GDM1 (cell line): ENCODE data around the gene TBC1D20.

Experiments
- DNase-seq: peaks from one replicate; lab custom pipeline; 2025; lab: John Stamatoyannopoulos, UW

The TBC1D20 gene

DNA sequence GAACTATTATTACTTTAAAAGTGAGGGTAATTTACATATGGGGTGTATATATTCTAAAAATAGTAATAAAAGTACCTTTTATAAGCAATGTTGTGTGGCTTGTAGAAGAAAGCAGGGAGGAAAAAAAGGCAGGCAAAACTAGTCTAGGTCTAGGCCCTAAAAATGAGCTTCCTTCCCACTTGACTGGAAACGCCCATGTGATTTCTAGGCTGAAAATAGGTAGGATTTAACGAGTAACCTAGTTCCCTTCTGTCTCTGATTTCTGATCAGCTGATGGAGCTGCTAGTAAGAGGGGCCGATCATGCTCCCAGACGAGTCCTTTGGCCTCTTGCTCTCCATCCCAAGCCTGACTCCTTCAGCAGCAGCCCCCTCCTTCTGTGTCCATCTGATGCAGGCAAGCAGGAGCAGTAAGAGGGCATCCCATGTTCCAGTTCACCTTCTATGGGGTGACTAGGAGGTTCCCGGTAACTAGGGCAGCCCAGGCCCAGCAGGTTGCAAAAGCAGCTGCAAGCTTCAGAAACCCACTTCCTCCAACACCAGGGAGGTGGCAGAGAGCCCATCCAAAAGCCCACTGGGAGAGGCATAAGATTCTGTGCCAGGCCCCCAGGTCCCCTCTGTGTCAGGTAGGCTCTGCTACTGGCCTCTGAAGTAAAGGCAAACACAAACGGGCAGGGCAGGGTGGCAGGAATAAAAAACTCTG lies 24.4 kb downstream of the TBC1D20 start:
- no peak for DNase-seq

DNA sequence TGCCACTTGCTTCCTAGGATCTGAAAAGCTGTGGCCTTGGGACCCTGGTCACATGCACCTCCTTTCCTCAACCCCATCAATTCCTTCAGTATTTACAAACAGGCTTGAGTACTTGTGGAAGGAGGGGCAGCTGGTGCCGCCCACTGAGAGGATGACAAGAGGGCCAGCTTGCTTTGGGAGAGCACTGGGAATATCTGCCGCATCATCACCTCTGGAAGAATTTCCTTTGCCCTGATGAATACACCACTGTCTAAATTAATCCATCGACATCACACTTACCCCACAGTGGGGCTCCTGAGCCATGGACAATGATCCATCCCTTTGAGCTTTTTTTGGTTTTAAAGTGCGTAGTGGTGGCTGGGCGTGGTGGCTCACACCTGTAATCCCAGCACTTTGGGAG lies 25.9 kb downstream of the TBC1D20 start:
- DNase-seq = no peak

- no peak for DNase-seq
These were observed 26.8 kb downstream of the TBC1D20 start for GRCh38 chr20:435558-435957.

DNA sequence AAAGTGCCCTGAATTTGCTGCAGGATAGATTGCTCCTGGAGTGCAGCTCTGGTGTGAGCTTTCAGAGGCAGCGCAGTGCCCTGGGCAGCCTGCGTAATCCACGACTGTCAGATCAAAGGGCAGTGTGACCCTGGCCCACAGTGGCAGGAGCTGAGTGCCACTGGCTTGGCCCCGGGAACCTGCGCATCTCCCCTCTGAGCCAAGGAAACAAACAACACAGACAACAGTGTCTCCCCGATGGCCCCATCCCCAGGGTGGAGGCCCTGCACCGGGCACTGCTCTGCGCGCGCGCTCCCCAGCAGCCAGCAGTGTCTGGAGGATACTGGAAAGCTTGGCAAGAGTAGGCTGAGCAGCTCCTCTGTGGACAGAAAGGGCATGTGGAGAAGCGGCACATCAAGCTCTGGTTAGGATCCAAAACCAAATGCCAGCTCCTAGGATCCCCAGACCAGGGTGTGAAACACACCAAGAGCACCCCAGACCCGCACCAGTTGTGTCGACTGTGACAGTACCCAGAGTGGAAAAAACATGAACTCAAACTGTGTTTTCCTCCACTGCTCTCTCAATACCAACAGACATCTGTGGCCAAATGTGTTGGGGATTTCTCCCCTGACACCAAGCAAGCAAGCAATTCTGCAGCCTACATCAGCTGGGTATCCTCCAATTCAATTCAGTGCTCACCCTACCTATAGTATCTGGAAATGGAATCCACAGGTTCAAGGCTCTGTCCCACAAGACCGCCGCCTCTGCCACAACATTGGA lies 27.5 kb downstream of the TBC1D20 start:
- no peak for DNase-seq

DNA sequence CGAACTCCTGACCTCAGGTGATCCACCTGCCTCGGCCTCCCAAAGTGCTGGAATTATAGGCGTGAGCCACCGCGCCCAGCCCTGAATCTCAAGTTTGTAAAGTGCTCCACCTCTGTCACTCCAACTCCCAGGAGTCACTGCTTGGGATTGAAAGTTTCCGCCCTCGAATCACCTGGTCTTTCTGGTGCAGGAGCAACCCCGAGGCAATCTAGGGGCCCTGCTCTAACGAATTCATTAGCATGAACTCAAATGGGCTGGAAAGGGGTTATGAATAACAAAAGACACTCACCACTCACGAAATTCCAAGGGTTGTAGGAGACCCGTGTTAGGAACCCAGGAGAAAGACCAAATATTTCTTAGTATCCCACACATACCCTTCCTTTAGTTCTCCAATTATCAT lies 28.1 kb downstream of the TBC1D20 start:
- no peak for DNase-seq

DNA sequence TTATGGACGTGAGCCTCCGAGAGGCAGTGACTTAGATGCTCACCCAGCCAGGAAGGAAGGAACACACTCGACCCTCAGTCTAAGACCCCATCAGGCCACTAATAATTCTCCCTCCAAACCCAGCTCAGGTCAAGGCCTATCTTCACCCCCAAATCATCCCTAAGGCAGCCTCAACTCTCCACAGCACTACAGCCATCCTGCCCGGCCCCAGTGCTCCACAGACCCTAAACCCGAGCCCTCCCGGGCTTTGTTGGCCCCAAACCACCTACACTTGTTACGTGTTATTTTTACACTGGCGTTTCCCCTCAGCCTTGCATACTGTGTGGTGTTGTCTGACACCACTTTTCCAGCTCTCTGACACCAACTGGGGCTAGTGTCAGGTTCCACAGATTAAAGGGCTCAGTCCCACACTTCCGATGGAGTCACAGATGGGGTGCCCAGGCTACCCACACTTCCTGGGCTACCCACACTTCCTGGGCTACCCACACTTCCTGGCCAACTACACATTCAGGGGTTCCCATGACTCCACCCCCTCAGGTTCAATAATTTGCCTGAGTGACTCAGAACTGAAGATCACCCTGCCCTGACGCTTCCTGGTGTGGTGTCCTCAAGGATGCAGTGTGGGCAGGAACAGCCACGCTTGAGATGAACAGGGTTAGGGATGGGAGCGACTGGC lies 28.9 kb downstream of the TBC1D20 start:
- no peak for DNase-seq

DNA sequence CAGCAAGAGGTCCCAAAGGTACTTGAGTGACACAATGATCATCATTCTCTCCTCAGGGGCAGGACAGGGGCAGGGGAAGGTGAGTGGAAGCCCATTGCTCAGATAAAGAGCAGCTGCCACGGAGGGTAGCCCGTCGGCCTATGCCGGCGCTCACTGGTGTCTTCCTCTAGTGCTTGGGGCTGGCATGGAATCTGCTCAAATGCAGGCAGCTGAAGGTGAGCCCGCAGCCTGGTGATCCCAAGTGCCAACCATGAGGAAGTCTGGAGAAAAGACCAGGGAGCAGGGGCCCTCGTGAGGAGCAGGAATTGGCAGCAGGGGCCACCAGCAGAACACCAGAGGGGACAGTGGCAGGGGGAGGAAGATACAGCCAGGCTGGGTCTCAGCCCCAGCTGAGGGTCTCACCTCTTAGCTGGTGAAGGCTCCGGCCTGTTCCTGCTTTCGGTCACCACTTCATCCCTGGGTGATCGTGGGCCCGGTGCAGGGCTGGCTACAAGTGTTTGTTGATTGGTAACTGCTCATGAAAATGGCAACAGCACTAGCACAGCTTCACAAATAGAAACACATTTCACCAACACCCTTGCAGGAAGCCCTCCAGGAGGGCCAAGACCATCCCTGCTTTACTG lies 29.5 kb downstream of the TBC1D20 start:
- DNase-seq = no peak

- DNase-seq = no peak
These were observed 30.1 kb downstream of the TBC1D20 start for GRCh38 chr20:432208-432607.

- peak; percentile 30 for DNase-seq
These were observed 31.1 kb downstream of the TBC1D20 start for GRCh38 chr20:431012-431904.

GRCh38 chr20:430091-430999 lies 32.0 kb downstream of the TBC1D20 start:
- no peak for DNase-seq

- no peak for DNase-seq
These were observed 33.6 kb downstream of the TBC1D20 start for GRCh38 chr20:428658-429200.

DNA sequence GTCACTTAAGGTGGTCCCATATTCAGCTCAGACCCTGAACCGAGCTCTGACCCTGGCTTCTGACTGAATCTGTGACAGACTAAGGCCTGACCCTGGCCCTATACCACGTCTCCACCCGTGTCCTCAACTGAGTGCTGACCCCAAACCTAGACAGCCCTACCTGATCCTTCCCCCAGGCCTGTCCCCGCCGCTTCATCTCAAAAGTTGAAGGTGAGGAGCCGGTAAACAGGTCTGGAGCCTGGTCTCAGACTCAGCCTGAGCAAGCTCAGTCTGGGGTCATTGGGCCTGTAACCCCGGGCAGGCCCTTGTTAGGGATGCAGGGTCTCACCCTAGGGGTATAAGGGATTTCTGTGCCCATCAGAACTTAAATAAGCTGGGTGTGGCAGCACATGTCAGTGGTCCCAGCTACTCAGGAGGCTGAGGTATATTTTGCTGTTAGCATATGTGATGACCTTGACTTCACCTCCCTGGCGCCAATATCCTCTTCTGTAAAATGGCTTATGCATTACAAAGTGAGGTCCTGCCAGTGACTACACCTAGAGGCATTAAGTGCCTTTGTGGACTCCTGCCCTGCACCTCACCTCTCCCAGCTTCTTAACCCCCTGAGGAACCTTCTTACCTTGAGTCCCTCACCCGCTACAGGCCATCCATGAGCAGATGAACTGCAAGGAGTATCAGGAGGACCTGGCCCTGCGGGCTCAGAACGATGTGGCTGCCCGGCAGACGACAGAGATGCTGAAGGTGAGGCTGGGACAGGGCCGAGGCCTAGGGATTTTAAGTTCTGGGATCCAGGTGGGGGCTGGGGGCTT lies 34.3 kb downstream of the TBC1D20 start:
- DNase-seq = no peak

DNA sequence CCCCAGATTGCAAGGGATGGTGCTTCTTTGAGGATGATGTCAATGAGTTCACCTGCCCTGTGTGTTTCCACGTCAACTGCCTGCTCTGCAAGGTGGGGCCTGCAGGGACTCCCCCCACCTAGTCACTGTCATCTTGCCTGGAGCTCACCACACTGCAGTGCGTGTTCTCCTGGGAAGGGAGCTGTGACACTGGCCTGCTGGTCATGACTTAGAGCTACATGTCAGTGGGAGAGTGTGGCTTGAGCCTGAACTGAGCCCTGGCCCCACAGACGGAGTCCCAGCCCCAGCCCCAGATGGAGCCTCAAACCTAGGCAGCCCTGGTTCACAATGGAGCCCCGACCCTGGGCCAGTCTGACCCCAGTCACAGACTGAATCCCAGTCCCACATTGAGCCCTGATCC lies 34.9 kb downstream of the TBC1D20 start:
- DNase-seq = no peak

GRCh38 chr20:426566-426965 lies 35.8 kb downstream of the TBC1D20 start:
- no peak for DNase-seq

DNA sequence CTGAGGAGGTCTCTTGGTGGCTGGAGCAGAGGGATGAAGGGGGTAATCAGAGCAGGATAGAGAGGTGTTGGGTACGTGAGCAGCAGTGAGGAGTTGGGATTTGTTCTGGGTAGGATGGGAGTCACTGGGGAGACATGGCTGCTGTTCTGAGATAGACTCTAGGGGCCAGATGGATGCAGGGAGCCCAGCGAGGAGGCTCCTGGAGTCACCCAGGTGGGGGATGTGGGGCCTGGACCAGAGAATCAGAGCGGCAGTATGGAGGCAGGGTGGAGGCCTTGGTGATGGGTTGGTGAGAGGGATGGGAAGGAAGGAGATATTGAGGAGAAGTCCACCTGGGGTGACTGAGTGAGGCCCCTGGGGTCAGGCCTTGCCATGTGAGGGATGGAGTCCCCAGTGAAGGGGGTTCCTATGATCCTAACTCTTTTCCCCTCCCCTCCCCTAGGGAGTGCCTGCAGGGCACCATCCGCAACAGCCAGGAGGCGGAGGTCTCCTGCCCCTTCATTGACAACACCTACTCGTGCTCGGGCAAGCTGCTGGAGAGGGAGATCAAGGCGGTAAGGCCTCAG lies 40.6 kb downstream of the TBC1D20 start:
- no peak for DNase-seq

- DNase-seq = peak; percentile 7
These were observed 41.4 kb downstream of the TBC1D20 start for GRCh38 chr20:420721-421574.

DNA sequence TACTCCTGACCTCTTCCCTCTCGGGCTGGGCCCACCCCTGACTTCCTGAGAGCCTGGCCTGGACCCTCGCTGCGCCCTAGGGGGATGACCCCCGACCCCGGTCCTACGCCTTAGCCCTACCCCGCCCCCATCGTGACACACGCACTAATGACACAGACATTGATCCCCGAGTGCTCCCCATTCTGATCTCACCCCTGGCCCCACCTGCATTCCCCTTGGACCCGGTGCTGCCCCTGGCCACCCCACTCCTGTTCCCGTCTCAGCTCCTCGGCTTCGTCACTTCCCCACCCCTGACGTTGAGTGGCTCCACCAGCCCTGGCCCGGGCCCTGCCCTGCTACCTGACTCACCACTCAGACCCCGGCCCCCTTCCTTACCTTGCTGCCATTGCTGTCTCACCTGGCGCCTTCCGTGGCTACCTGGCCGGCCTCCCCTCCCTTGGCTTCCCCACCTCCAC lies 42.1 kb downstream of the TBC1D20 start:
- no peak for DNase-seq

GRCh38 chr20:419556-420165 lies 42.7 kb downstream of the TBC1D20 start:
- no peak for DNase-seq
